Measurements from ENCODE around the gene PPP3CA. TPM values are rescaled to one million over a fixed set of nuclear protein-coding genes. Genes with fewer than 3 reads are reported as not detected.

The PPP3CA gene
- total RNA-seq, 1 donor from 2014 or later, result 15.2 TPM

DNA sequence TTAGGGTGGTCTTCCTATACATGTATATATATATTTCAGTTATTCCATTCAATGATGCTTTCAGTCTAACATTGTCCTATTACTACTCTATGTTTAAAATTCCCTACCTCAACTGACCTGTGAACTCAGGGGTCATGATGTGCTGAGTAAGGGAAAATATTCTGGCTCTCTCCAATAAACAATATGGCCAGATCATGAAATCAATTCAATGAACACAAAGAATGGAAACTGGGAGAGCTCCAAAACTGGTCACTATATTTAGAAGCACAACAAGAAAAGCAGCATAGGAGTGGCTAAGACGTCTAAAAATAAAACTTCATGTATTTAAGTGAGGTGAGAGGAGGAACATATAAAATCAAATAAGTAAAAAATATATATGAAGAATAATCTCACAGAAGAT is 304.5 kb downstream of the PPP3CA start:
- DNase-seq (ENCODE audit: low spot score), result no peak
- intact Hi-C loops (cut with DNase I), result no loop called here

DNA sequence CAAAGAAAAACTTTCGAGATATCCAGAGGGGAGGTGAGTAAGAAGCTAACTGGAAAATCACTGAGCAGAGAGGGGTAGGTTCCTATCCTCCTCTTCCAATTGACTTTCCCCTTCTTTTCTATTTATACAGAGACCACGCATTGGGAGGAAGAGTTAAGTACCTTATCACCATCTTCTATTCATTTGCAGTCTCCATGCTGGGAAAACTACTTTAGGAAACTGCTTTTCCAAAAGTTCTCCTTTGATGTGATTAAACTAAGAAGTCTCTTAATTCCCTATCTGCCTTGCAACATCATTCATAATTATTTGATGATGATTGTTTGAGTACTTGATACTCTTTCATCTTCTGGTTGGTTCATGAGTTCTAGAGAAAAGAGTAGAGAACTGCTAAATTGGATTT is 306.6 kb downstream of the PPP3CA start:
- DNase-seq (ENCODE audit: low spot score), result no peak
- intact Hi-C loops (cut with DNase I), result no loop called here

DNA sequence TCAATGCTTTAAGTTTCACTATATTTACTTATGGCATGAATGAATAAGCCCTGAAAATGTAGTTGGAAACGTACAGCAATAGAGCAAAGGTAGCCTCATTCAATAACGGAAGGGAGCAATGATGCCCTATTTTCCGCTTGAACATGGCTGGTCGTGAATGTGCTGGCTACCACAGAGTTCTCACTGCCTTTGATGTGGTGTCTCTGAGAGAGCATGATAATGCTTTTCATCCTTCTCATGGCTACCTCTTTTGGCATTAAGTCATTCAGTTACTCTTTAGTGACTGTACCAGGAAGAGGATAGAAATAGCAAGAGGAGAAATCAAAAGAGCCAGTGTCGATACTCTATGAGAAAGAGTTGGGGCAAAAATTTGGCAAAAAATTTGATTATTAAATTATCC is 308.0 kb downstream of the PPP3CA start:
- DNase-seq (ENCODE audit: low spot score), result no peak
- intact Hi-C loops (cut with DNase I), result no loop called here

DNA sequence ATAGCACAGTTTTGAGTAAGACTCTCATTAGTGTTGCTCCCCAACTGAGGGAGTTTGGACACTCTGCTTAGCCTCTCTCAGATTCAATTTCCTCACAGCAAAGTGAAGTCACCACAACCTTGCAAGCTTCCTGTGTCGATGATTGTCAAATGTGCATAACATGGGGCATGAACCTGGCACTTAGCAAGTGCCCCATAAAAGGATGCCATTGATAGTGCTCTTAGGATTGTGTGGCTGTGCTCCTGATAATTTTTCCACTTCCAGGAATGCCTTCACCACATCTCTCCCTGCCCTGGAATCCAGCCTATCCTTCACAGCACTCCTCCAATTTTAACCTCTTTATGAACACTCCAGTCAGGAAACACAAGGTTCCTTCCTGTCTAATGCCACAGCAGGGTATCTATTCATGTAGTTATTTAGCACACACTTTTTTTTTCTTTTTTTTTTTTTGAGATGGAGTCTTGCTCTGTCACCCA is 309.4 kb downstream of the PPP3CA start:
- DNase-seq (ENCODE audit: low spot score), result no peak
- intact Hi-C loops (cut with DNase I), result no loop called here

DNA sequence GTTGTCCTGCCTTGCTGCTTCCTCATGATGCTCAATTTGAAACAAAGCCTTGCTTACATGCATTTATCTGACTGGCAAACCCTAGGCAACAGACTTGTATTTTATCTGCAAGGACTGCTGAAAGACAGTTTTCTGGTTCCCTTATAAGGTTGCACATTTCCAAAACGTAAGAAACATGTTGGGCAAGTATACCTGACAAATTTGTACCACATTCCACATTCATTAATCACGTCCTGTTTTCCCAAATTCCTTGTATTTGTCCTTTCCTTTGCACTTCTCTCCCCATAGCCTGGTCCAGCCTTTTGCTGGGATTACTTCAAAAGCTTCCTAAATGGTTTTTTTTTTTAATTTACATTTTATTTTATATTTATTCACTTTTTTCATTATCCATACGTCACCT is 310.1 kb downstream of the PPP3CA start:
- intact Hi-C loops (cut with DNase I), result no loop called here

DNA sequence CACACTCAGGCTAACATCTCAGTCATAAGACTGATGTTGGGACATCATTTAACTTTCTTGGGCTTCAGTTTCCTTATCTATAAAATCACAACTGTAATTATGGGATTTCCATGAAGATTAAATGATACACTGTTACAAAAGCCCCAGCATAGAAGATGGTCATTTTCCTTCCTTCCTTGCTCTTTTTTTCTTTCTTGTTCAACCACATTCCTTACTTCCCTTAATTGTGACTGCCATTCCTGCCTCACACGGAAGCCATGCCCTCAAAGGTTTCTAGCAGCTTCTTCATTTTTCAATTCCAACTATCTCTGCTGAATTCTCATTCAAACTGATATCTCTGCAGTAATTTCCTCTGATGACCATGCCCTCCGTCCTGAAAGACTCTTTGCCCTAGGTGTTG is 311.8 kb downstream of the PPP3CA start:
- intact Hi-C loops (cut with DNase I), result no loop called here

More for the DNA sequence above, 310.1 kb downstream of the PPP3CA start:
- DNase-seq (ENCODE audit: low spot score), result no peak

DNA sequence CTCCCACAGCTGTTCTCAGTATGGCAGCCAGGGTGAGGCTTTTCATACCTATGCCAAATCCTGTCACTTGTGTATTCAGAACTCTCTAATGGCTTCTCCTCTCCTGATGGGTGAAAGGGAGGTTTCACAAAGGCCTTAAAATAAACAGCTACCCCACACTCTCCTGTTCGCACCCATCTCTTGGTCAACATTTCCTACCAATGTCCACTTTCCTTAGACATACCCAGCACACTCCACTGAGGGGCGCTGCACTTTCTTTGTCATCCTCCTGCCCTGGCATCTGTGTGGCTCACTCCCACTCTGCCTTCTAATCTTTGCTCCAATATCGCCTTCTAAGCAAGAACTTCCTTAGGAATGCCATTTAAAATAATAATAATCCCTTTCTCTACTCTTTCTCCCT is 313.3 kb downstream of the PPP3CA start:
- intact Hi-C loops (cut with DNase I), result no loop called here
- DNase-seq (ENCODE audit: low spot score), result no peak

More for the DNA sequence above, 311.8 kb downstream of the PPP3CA start:
- DNase-seq (ENCODE audit: low spot score), result no peak

DNA sequence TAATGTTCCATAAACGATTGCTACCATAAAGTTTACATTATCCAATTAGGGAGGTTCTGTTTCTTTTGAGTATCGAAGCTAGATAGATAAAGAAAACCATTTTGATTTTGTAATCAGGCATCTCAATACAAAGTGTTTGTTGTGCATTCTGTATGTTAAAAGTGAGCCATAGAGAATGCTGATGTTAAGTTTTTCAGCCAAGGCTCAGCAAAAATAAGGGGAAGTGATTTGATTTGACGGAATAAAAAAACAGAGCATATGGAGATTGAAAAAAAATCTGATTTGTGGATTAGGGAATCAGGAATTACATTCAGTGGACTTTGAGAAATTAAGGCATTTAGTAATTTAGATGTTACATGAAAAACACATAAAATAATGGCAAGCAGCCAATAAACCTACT is 314.8 kb downstream of the PPP3CA start:
- intact Hi-C loops (cut with DNase I), result no loop called here
- DNase-seq (ENCODE audit: low spot score), result no peak

DNA sequence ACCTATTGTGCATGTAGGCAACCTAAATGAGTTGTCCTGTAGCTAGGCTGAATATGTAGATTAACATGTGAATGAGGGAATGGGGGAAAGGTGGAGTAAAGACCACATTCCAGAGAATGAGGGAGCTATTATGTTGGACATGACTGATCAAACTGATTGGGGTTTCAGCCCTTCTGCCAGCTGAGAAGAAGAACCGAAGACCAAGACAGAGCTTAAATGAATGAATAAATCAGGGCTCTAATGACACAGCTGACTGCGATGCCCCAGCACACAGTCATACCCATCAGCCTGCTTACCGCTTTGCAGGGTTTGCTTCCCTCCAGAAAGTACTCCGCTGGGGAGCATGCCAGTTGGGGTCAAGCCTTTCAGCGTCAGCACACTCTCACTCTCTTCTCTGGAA is 315.4 kb downstream of the PPP3CA start:
- DNase-seq (ENCODE audit: low spot score), result no peak
- intact Hi-C loops (cut with DNase I), result no loop called here

DNA sequence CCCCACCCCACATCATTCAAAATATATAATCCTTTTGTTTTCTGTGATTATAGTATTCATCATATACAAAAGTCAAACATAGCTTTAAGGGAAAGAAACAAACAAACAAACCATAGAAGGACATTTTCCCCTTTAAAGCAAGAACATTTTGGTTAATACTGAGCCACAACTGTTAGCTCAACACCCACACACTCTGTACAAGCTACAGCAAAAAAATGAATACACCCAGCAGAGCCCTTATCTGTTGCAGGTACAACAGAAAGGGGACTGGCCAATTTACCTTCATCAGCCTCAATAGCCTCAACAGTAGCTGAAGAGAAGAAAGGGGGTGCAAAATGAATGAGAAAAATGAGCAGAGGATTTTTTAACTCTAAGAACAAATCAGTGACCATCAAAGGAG is 318.4 kb downstream of the PPP3CA start:
- DNase-seq (ENCODE audit: low spot score), result no peak
- intact Hi-C loops (cut with DNase I), result no loop called here

DNA sequence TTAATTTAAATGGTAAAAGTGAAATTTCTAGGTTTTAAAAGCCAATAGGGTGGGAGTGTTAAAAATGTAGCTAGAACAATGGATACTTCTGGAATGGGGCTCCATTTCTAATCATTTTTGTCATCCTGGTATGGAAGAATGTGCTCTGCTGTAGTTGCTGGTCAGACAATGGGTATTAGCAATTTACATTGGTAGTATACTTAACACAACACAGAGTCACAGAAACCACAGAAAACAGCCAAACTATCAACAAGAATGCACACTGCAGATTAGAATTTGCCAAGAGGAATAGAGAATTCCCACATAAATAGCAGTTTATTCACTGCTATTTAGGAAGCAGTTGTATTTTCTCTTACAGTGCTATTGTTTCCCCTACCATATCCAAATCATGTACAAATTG is 319.6 kb downstream of the PPP3CA start:
- intact Hi-C loops (cut with DNase I), result no loop called here
- DNase-seq (ENCODE audit: low spot score), result no peak

DNA sequence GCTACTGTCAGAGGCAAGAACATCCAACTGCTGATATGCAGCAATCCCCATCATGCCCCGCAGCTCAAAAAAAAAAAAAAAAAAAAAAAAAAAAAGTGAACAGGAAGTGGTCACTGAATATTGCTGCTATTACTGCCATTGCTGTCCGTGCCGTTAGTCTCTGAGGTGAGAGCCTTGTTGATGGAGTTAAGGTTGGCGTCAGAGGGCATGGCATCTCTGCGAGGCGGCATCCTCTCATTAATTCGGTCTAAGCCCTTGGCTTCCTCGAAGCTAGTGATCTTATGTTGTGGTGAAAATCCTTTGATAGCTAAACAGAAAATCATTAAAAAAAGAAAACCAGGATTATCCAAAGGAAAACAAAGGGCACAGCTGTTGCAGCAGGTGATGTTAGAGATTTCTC is 321.6 kb downstream of the PPP3CA start:
- DNase-seq (ENCODE audit: low spot score), result no peak
- intact Hi-C loops (cut with DNase I), result no loop called here

DNA sequence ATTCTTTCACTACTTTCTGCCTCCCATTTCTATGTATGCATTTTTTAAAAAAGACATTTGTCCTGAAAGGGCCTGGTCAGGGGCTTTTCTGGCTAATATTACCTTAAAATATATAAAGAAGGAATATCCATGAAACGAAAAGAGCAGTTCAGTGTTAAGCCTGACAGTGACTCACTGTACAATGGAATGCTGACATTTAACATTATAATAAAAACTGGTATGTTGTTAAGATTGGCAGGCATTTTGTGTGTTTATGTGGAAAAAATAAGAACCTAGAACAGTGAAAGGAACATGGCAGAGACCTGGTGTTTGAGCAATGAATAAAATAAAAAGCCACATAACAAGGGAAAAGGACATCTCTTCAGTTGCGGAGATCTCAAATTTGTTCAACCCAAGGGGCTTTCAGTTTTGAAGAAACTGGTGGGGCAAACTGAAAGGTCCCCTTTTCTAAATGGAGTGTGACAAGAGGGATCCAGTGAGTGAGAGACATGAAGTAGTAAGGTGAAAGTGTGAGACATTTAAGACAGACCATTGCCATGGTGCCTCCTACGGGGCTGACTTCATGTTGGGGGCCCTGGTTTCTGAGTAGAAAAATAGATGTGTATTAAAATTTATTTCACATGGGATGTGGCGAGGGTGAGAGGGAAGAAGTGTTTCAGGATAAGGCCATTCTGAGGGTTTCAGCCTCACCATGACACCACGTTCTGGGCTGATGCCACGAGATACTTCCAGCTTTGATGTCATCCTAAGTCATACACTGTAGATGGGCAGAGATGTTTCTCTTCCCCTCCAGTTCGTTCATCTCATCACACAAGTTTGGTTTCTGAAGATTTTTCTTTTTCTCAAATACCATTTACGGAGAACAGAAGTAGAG is 324.9 kb downstream of the PPP3CA start:
- intact Hi-C loops (cut with DNase I), result no loop called here
- DNase-seq (ENCODE audit: low spot score), result no peak

DNA sequence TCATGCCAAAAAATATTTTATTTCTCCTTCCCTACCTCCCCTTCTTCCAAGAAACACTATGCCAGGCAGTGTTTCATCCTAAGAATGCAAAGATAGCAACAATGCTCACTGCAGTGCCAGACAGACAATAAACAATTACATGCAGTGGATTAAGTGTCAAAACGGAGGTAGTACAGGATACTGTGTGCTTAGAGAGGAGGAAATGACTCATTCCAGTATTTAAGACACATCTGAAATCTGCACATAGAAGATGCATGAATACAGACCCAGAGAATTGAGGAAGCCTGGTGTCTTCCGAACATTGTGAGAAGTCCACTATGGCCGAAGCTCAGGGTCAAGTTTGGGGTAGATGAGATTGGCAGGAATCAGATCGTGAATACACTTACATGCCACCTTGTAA is 326.4 kb downstream of the PPP3CA start:
- DNase-seq (ENCODE audit: low spot score), result no peak
- intact Hi-C loops (cut with DNase I), result no loop called here

DNA sequence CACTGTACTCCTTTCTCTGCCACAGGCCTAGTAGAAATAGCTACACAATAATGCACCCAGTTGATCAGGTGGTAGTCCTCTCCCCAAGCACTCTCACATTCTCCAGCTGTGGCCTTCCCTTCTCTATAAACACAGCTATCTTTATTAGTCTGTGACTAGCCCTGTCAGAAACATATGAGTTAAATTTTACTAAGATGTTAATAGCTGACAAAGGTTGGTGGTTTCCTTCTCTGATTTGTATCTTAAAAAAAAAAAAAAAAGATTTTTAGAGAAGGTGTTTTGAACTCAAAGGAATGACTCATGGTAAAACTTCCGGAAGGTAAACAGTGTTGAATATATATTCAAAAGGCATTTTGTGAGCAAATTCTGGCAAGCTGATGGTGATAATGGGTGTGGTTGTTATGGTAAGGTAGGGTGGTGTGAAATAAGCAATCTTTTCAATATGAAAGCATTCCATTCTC is 327.4 kb downstream of the PPP3CA start:
- no peak for DNase-seq (ENCODE audit: low spot score)
- intact Hi-C loops (cut with DNase I), result no loop called here

DNA sequence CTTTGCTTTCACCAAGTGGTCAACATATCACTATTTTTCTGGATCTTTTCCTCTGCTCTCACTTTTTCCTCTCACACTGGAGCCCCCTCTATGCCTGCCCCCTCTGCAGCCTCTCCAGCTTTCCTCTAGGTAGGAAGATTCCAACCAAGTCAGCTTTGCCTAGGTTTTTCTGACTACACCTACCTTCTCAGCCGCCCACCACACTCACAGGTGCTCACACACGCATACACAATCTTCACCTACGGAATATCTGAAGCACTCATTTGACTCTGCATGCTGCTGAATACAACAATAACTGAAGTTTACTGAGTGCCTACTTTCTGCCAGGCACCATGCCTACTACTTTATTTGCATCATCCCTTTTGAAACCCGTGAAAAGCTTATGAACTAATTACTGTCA is 328.0 kb downstream of the PPP3CA start:
- intact Hi-C loops (cut with DNase I), result no loop called here

DNA sequence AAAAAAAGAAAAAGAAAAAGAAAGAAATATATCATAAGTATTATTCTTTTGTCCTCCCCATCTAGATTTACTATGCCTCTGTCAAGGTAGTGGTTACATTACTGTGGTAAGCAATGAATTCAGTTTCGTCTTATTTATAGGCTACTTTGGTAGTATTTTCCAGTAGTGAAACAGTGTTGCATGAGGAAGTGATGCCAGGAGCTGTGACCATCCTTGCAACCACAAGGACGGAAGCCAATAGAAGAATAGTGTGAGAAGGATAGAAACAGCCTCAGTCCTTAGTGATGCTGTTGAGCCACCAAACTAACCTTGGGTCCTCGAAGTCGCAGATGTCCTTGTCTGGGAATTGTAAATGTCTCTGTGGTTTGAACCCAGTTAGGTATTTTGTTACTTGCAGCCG is 328.5 kb downstream of the PPP3CA start:
- DNase-seq (ENCODE audit: low spot score), result no peak
- intact Hi-C loops (cut with DNase I), result no loop called here

More for the DNA sequence above, 328.0 kb downstream of the PPP3CA start:
- DNase-seq (ENCODE audit: low spot score), result no peak

DNA sequence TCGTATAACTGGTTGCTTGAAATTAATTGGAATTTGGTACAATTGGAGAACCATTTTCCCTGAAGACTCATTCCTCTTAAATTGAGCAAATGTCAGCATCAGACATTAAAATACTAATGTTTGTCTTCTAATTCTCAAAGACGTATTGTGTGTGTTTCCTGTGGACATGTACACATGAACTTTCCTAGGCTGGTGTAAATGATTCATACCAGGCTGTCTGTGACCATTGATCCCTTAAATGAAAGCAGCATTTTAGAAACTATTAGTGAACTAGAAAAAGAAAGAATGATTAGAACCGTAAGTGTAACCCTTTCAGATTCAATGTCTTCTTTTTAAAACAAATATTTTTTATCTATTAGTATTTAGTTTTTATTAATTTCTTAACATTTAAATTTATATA is 332.9 kb downstream of the PPP3CA start:
- DNase-seq (ENCODE audit: low spot score), result no peak
- intact Hi-C loops (cut with DNase I), result no loop called here

DNA sequence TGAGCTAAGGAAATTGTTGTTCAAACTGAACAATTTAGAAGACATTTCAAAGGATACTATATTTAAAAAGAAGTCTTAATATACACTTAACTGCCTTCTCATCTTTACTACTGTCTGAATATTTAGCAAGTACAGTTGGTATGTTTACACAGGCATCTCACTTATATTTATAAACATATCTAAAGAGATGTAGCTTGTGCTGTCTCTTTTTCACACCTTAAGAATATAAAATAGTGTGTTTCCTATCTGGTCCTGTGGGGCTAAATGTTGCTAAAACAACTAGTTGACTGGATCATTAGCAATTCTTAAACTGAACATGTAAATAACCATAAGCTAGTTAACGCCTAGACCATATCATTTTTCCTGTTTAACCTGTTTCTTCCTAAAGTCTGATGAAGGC is 336.3 kb downstream of the PPP3CA start:
- intact Hi-C loops (cut with DNase I), result no loop called here
- no peak for DNase-seq (ENCODE audit: low spot score)

DNA sequence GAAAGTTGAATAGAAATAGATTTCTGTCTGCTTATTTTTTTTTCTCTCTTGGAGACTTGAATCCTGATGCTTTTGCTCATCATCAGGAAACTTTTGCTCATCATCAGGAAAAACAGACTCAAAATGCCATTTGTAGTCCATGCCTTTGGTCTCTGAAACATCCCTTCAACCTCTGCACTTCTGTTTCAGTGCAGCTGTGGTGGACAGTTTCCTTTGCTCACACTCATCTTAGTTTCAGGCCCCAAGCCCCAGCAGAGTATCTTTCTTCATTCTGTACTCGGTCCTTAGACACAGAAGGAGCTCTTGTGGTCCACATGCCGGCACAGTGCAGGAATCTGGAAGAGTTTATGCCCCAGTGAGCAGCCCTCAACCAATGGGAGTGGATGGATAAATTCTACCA is 337.9 kb downstream of the PPP3CA start:
- intact Hi-C loops (cut with DNase I), result no loop called here
- no peak for DNase-seq (ENCODE audit: low spot score)

DNA sequence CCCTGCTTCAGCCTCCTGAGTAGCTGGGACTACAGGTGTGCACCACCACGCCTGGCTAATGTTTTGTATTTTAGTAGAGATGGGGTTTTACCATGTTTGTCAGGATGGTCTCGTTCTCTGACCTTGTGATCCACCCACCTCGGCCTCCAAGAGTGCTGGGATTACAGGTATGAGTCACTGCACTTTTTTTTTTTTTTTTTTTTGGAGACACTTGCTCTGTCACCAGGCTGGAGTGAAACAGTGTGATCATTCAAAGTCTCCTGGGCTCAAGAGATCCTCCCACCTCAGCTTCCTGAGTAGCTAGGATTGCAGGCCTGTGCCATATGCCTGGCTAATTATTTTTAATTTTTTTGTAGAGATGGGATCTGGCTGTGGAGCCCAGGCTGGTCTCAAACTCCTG is 338.8 kb downstream of the PPP3CA start:
- intact Hi-C loops (cut with DNase I), result no loop called here
- no peak for DNase-seq (ENCODE audit: low spot score)

DNA sequence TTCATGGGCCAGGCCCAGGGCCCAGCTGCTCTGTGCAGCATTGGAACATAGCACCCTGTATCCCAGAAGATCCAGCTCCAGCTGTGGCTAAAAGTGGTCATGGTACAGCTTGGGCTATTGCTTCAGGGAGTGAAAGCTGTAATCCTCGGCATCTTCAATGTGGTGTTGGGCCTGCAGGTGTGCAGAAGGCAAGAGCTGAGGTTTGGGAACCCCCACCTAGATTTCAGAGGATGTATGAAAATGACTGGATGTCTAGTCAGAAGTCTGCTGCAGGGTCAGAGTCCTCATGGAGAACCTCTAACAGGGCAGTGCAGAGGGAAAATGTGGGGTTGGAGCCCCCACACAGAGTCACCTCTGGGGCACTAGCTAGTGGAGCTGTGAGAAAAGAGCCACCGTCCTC is 341.7 kb downstream of the PPP3CA start:
- no peak for DNase-seq (ENCODE audit: low spot score)
- intact Hi-C loops (cut with DNase I), result no loop called here

All from cardiac septum (tissue), 1 donor.